Adrenal gland (tissue), 12 donors: ENCODE measurements around the gene SETD2. TPM values are rescaled to one million over a fixed set of nuclear protein-coding genes. Genes with fewer than 3 reads are reported as not detected.
A peak's percentile ranks its signal among the peaks of the same experiment; 100 is the strongest.

Experiments
- DNase-seq, 7 donors: peaks; one replicate each; pipeline ENCODE4 v3.0.0-alpha.2; 2019 to 2020
- H3K27ac ChIP-seq, 5 donors: fragments of 200-600 bp; sonication (generic) in 4 of 5; 1 replicate in 3 of 5; 2 replicates in 2 of 5; pipeline versions ENCODE4 v1.5.1 to v1.8.0; 2016 to 2020; ENCODE audit warnings: mild to moderate bottlenecking in 1 of 5
- H3K27me3 ChIP-seq: fragments of 200-600 bp; 2 replicates; pipeline ENCODE4 v1.8.0; 2021
- H3K36me3 ChIP-seq, 2 donors: fragments of 200-600 bp; replicated peaks in 1 of 2; 1 replicate in 1 of 2; 2 replicates in 1 of 2; pipeline versions ENCODE4 v1.5.1 to v1.8.0; 2018 to 2022
- H3K4me1 ChIP-seq, 2 donors: fragments of 200-600 bp; replicated peaks in 1 of 2; 1 replicate in 1 of 2; 2 replicates in 1 of 2; pipeline versions ENCODE4 v1.5.1 to v1.8.0; 2018 to 2021
- H3K4me3 ChIP-seq, 4 donors: fragments of 200-600 bp; sonication (generic) in 3 of 4; one replicate each; pipeline ENCODE4 v1.5.1; 2016 to 2018
- H3K9me3 ChIP-seq, 3 donors: fragments of 200-600 bp; sonication (generic) in 1 of 3; replicated peaks in 1 of 3; 1 replicate in 2 of 3; 2 replicates in 1 of 3; pipeline versions ENCODE4 v1.5.1 to v1.8.0; 2016 to 2021
- POLR2A ChIP-seq, 2 donors: fragments of 450-650 bp; IDR thresholded peaks; one replicate each; pipeline ENCODE4 v1.6.1; 2017; ENCODE audit warnings: antibody characterized with exemption in 2 of 2, mild to moderate bottlenecking in 2 of 2, moderate library complexity in 1 of 2
- WGBS, 4 donors: extraction: QIAGEN DNeasy Blood & Tissue Kit in 2 of 4; methylation state at CpG; one replicate each; pipeline versions ENCODE4 v1.1.5 to v1.1.7; 2013 to 2017; 5-methylcytosine and 5-hydroxymethylcytosine counted together
- intact Hi-C, 2 donors: fragments of 100-400 bp; cut with DNase I; formaldehyde crosslinking; loops; one replicate each; pipeline versions ENCODE4 v1.14.1 to v1.15.0; 2022 to 2023
- polyA plus RNA-seq, 3 donors: library from polyadenylated mRNA; stranded (reverse); fragments of 200-250 nt in 2 of 3; fragments of 350-450 nt in 1 of 3; fragmentation: Illumina TruSeq in 1 of 3; extraction: RNeasy Lipid Tissue Mini Kit (QIAGEN cat#74804) in 1 of 3; gene quantifications; one replicate each; pipeline ENCODE4 v1.2.3, GENCODE V29; 2013 to 2014
- total RNA-seq, 9 donors: library from RNA; depleted of rRNA in 4 of 9; stranded (reverse); fragments of >200 nt in 4 of 9; fragments of 120-200 nt in 1 of 9; fragmentation: NEBNext Ultra II Directional in 1 of 9; extraction: Animal tissue kit (Norgen Biotek cat#: 25700) in 1 of 9; gene quantifications; one replicate each; pipeline versions ENCODE4 v1.1.0 to v1.2.4, GENCODE V29; 2013 to 2023
- TF ChIP-seq, protein P1 (sequence below), 6 experiments: fragments of 450-650 bp in 4 of 6; fragments of 200-600 bp in 2 of 6; sonication (generic) in 1 of 6; IDR thresholded peaks; 1 replicate in 5 of 6; 2 replicates in 1 of 6; pipeline versions ENCODE4 v1.5.1 to v1.8.0; 2016 to 2021; ENCODE audit warnings: antibody characterized with exemption in 6 of 6, mild to moderate bottlenecking in 2 of 6, moderate library complexity in 1 of 6
- donor health status: healthy with polysubstance abuse.
- donor health status: Bipolar disorder and iron deficiency.
- donor health status: DM: yes; HTN: yes; CAD: no.
- donor health status: DM: no; HTN: no; CAD: no.
- donor health status: DM: no; HTN: no; CAD: no.
- donor health status: DM: yes; HTN: yes; CAD: no.

The SETD2 gene
- total and polyA plus RNA-seq, 12 donors: 12.6 to 58.9 (median 39.1) TPM

DNA sequence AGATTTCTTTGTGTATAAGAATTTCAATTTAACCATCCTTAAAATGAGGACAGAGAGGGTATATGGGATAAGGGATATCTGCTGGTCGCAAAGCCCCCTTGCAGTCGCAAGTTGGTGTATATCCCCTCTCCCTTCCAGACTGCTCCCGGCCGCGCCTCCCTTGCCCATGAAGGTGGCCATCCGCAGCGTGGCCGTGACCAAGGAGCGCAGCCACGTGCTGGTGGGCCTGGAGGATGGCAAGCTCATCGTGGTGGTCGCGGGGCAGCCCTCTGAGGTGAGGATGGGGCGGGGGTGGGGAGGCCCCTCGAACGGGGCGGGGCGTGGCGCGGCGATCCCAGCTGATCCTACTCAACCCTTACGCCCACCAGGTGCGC lies 155.1 kb downstream of the SETD2 start:
- H3K36me3 ChIP-seq: peaks cover 0 to 18% of the 10 kb centered on the region in 2 donors
- no peaks in the 10 kb centered on the region for H3K27me3 ChIP-seq
- TF ChIP-seq, protein P1, sequence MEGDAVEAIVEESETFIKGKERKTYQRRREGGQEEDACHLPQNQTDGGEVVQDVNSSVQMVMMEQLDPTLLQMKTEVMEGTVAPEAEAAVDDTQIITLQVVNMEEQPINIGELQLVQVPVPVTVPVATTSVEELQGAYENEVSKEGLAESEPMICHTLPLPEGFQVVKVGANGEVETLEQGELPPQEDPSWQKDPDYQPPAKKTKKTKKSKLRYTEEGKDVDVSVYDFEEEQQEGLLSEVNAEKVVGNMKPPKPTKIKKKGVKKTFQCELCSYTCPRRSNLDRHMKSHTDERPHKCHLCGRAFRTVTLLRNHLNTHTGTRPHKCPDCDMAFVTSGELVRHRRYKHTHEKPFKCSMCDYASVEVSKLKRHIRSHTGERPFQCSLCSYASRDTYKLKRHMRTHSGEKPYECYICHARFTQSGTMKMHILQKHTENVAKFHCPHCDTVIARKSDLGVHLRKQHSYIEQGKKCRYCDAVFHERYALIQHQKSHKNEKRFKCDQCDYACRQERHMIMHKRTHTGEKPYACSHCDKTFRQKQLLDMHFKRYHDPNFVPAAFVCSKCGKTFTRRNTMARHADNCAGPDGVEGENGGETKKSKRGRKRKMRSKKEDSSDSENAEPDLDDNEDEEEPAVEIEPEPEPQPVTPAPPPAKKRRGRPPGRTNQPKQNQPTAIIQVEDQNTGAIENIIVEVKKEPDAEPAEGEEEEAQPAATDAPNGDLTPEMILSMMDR (IDR thresholded peaks at IDR 0.05): no peak
- no peak for TF ChIP-seq POLR2A (IDR thresholded peaks at IDR 0.05)
- no peak for DNase-seq
- H3K4me3 ChIP-seq: peak overlapping the region in 1 of 4 donors; percentile 54
- H3K4me1 ChIP-seq: peaks cover 9 to 12% of the 10 kb centered on the region in 2 donors
- intact Hi-C loops: loop anchor here (10.0 kb wide), 2 partner anchors 304 to 316 kb away; partner anchors contain the start of gene TMIE (in 1 of the 2)
- no peaks in the 10 kb centered on the region for H3K9me3 ChIP-seq
- peak overlapping the region in 1 of 5 donors; percentile 78 for H3K27ac ChIP-seq
- WGBS, 4 donors: 28 to 48% (median 37%) methylated on average over 10 to 23 of the region's 23 CpGs

- H3K36me3 ChIP-seq: peaks cover 0 to 20% of the 10 kb centered on the region in 2 donors
- H3K27ac ChIP-seq: no peak overlapping the region
- peaks cover 9 to 12% of the 10 kb centered on the region in 2 donors for H3K4me1 ChIP-seq
- no peaks in the 10 kb centered on the region for H3K9me3 ChIP-seq
- TF ChIP-seq POLR2A (IDR thresholded peaks at IDR 0.05): no peak
- TF ChIP-seq, protein P1 (IDR thresholded peaks at IDR 0.05): no peak
- no peak overlapping the region for H3K4me3 ChIP-seq
- 90 to 97% (median 94%) methylated on average over 7 to 13 of the region's 13 CpGs for WGBS, 4 donors
- H3K27me3 ChIP-seq: no peaks in the 10 kb centered on the region
- intact Hi-C loops: loop anchor here (10.0 kb wide), 2 partner anchors 304 to 316 kb away; partner anchors contain the start of gene TMIE (in 1 of the 2)
- peak in 2 of 7 donors; percentile 16 to 55 for DNase-seq
Measured at GRCh38 chr3:47008234-47008796, 155.6 kb downstream of the SETD2 start.

GRCh38 chr3:47007482-47008233 lies 156.3 kb downstream of the SETD2 start:
- Histone ChIP-seq H3K4me1 (peaks cover 9 to 12% of the 10 kb centered on the region in 2 donors), H3K9me3 (no peaks in the 10 kb centered on the region), H3K27me3 (no peaks in the 10 kb centered on the region), H3K4me3 (no peak overlapping the region), H3K27ac (no peak overlapping the region), H3K36me3 (peaks cover 0 to 26% of the 10 kb centered on the region in 2 donors)
- DNase-seq: peak in 1 of 7 donors; percentile 16
- TF ChIP-seq POLR2A (IDR thresholded peaks at IDR 0.05): no peak
- TF ChIP-seq, protein P1 (IDR thresholded peaks at IDR 0.05): no peak
- WGBS, 4 donors: 94 to 96% (median 95%) methylated on average over 5 to 16 of the region's 16 CpGs
- intact Hi-C loops: loop anchor here (10.0 kb wide), 2 partner anchors 303 to 317 kb away; partner anchors contain the start of gene TMIE (in 1 of the 2)

DNA sequence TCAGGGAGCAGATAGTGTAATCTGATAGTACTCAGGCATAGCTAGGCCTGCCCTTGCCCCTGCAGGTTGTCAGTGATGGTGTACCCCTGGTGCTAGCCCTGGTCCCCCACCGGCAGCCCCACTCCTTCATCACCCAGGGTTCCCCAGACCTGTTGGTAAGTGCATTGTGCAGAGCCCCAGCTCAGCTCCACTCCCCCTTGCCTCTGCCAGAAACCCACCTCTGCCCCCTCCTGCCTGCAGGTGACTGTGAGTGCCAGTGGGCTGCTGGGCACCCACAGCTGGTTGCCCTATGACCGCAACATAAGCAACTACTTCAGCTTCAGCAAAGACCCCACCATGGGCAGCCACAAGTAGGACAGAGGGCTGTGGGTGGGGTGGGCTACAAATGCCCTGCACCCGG lies 156.9 kb downstream of the SETD2 start:
- peaks cover 9 to 12% of the 10 kb centered on the region in 2 donors for H3K4me1 ChIP-seq
- no peaks in the 10 kb centered on the region for H3K9me3 ChIP-seq
- no peak overlapping the region for H3K4me3 ChIP-seq
- H3K27ac ChIP-seq: no peak overlapping the region
- no peaks in the 10 kb centered on the region for H3K27me3 ChIP-seq
- 80 to 95% (median 88%) methylated on average over 1 to 3 of the region's 3 CpGs; no CpG with 5 or more reads in 1 of the 4 donors for WGBS, 4 donors
- DNase-seq: peak in 1 of 7 donors; percentile 9
- peaks cover 0 to 32% of the 10 kb centered on the region in 2 donors for H3K36me3 ChIP-seq
- TF ChIP-seq, protein P1 (IDR thresholded peaks at IDR 0.05): no peak
- TF ChIP-seq POLR2A (IDR thresholded peaks at IDR 0.05): no peak
- intact Hi-C loops: loop anchor here (10.0 kb wide), 2 partner anchors 302 to 318 kb away; partner anchors contain the start of gene TMIE (in 1 of the 2)
